Hepatocyte (in vitro differentiated cells): ENCODE measurements around the gene RPTOR. TPM values are rescaled to one million over a fixed set of nuclear protein-coding genes. Genes with fewer than 3 reads are reported as not detected.

Experiments used
- DNase-seq: peaks from one replicate; pipeline ENCODE4 v3.0.0-alpha.2; 2016; ENCODE audit warnings: low spot score
- H2AFZ ChIP-seq: fragments of 200-600 bp; sonication (generic); 2 replicates; pipeline ENCODE4 v1.6.0; 2016; ENCODE audit warnings: antibody characterized with exemption, mild to moderate bottlenecking
- H3K27ac ChIP-seq: fragments of 200-600 bp; sonication (generic); 2 replicates; pipeline ENCODE4 v1.5.1; 2016; ENCODE audit warnings: mild to moderate bottlenecking
- H3K27me3 ChIP-seq: fragments of 200-600 bp; sonication (generic); 2 replicates; pipeline ENCODE4 v1.6.1; 2016
- H3K36me3 ChIP-seq: fragments of 200-600 bp; sonication (generic); replicated peaks from 2 replicates; pipeline ENCODE4 v1.5.1; 2016; ENCODE audit warnings: low read depth; ENCODE audit not compliant: insufficient read depth
- H3K4me1 ChIP-seq: fragments of 200-600 bp; sonication (generic); 2 replicates; pipeline ENCODE4 v1.5.1; 2016; ENCODE audit warnings: mild to moderate bottlenecking, moderate library complexity; ENCODE audit not compliant: insufficient read depth
- H3K4me2 ChIP-seq: fragments of 200-600 bp; sonication (generic); 2 replicates; pipeline ENCODE4 v1.6.0; 2016
- H3K4me3 ChIP-seq: fragments of 200-600 bp; sonication (generic); 2 replicates; pipeline ENCODE4 v1.5.1; 2016; ENCODE audit warnings: mild to moderate bottlenecking
- H3K79me2 ChIP-seq: fragments of 200-600 bp; sonication (generic); 2 replicates; pipeline ENCODE4 v1.6.0; 2017; ENCODE audit warnings: mild to moderate bottlenecking
- H3K9me2 ChIP-seq: fragments of 200-600 bp; sonication (generic); replicated peaks from 2 replicates; pipeline ENCODE4 v1.6.0; 2017; ENCODE audit warnings: mild to moderate bottlenecking; ENCODE audit not compliant: insufficient read depth
- H3K9me3 ChIP-seq: fragments of 200-600 bp; sonication (generic); 2 replicates; pipeline ENCODE4 v1.5.1; 2016; ENCODE audit warnings: low read depth, mild to moderate bottlenecking
- H4K20me1 ChIP-seq: fragments of 200-600 bp; sonication (generic); 2 replicates; pipeline ENCODE4 v1.6.0; 2016; ENCODE audit warnings: mild to moderate bottlenecking; ENCODE audit not compliant: insufficient read depth, poor library complexity, severe bottlenecking
- CTCF ChIP-seq: fragments of 200-600 bp; sonication (generic); IDR thresholded peaks from 2 replicates; pipeline ENCODE4 v1.5.1; 2016; ENCODE audit warnings: antibody characterized with exemption, mild to moderate bottlenecking; ENCODE audit not compliant: poor library complexity
- EZH2 ChIP-seq: fragments of 200-600 bp; sonication (generic); IDR thresholded peaks from 2 replicates; pipeline ENCODE4 v1.6.1; 2016; ENCODE audit warnings: antibody characterized with exemption, mild to moderate bottlenecking, borderline replicate concordance
- EZH2phosphoT487 ChIP-seq: fragments of 200-600 bp; sonication (generic); IDR thresholded peaks from one replicate; pipeline ENCODE4 v1.6.1; 2018; ENCODE audit warnings: antibody characterized with exemption, mild to moderate bottlenecking, low read depth, moderate library complexity; ENCODE audit not compliant: unreplicated experiment, severe bottlenecking
- WGBS: methylation state at CpG from one replicate; pipeline ENCODE4 v1.1.6; 2016; ENCODE audit warnings: low lambda C conversion rate; ENCODE audit errors: missing lambda C conversion rate; 5-methylcytosine and 5-hydroxymethylcytosine counted together
- polyA plus RNA-seq: library from polyadenylated mRNA; unstranded; fragments of >200 nt; fragmentation: Nextera tagmentation; extraction: Ambion mirVana; gene quantifications from 2 replicates; pipeline ENCODE4 v1.2.1, GENCODE V29; 2016
- total RNA-seq: library from RNA; depleted of rRNA; stranded (reverse); fragments of >200 nt; gene quantifications from 2 replicates; pipeline ENCODE4 v1.2.3, GENCODE V29; 2014

RPTOR gene
- total and polyA plus RNA-seq, 2 experiments from 2014 or later, result 14.1 to 20.6 TPM

- no peaks in the 10 kb centered on the region for H3K4me1 ChIP-seq
- H4K20me1 ChIP-seq, result peaks cover 5% of the 10 kb centered on the region
- 46% methylated on average over 2 of the region's 2 CpGs for WGBS
- no peak overlapping the region for H2AFZ ChIP-seq
- H3K79me2 ChIP-seq, result peaks cover 82% of the 10 kb centered on the region
- DNase-seq, result no peak
- no peaks in the 10 kb centered on the region for H3K36me3 ChIP-seq
- no peaks in the 10 kb centered on the region for H3K9me2 ChIP-seq
- TF ChIP-seq EZH2phosphoT487, result no peak
- no peak for TF ChIP-seq EZH2
- no peak for TF ChIP-seq CTCF
- H3K4me2 ChIP-seq, result no peak overlapping the region
- no peaks in the 10 kb centered on the region for H3K27me3 ChIP-seq
- no peaks in the 10 kb centered on the region for H3K9me3 ChIP-seq
- H3K27ac ChIP-seq, result no peak overlapping the region
- H3K4me3 ChIP-seq, result no peak overlapping the region
These were observed 7.9 kb downstream of the RPTOR start for GRCh38 chr17:80552523-80552922.

DNA sequence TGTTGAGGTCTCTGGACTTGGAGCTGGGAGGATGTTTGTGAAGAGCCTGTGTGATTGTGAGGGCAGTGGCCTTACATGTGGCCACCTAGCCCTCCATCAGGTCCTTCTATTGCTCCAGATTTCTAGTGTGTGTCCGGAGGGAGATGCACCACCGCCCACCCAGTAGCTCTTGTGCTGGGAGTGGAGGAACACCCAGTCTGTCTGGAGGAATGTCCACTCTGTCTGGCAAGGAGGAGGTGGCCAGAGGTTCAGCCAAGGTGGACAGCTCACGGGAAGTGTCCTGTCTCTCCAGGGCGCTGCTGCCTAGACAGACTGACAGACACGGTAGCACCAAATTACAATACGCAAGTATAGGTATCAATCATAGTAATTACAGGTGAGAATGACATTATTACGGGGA lies 10.6 kb downstream of the RPTOR start:
- DNase-seq, result no peak
- Histone ChIP-seq H3K27ac (no peak overlapping the region), H3K9me2 (no peaks in the 10 kb centered on the region), H3K4me1 (no peaks in the 10 kb centered on the region), H3K9me3 (no peaks in the 10 kb centered on the region), H3K27me3 (no peaks in the 10 kb centered on the region), H4K20me1 (peaks cover 9% of the 10 kb centered on the region), H3K4me2 (no peak overlapping the region), H2AFZ (no peak overlapping the region), H3K4me3 (no peak overlapping the region), H3K36me3 (no peaks in the 10 kb centered on the region), H3K79me2 (peaks cover 78% of the 10 kb centered on the region)
- TF ChIP-seq EZH2 (no peak), CTCF (no peak), EZH2phosphoT487 (no peak)
- WGBS, result 95% methylated on average over 7 of the region's 7 CpGs

DNA sequence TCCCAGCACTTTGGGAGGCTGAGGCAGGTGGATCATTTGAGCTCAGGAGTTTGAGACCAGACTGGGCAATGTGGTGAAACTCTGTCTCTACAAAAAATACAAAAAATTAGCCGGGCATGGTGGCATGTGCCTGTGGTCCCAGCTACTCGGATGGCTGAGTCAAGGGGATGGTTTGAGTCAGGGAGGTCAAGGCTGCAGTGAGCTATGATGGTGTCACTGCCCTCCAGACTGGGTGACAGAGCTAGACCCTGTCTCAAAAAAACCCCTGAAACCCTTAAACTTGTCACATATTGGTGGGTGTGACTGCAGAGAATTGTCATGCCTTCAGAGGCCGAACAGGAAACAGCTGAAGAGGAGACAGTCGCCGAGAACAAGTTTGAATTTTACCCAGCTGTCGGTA lies 13.4 kb downstream of the RPTOR start:
- no peaks in the 10 kb centered on the region for H3K9me2 ChIP-seq
- no peak for TF ChIP-seq EZH2phosphoT487
- TF ChIP-seq CTCF, result no peak
- no peak for TF ChIP-seq EZH2
- H3K9me3 ChIP-seq, result no peaks in the 10 kb centered on the region
- no peak for DNase-seq
- H3K36me3 ChIP-seq, result no peaks in the 10 kb centered on the region
- H3K27ac ChIP-seq, result no peak overlapping the region
- no peaks in the 10 kb centered on the region for H3K27me3 ChIP-seq
- H3K79me2 ChIP-seq, result peaks cover 77% of the 10 kb centered on the region
- no peak overlapping the region for H3K4me2 ChIP-seq
- WGBS, result 94% methylated on average over 6 of the region's 6 CpGs
- peaks cover 14% of the 10 kb centered on the region for H4K20me1 ChIP-seq
- no peaks in the 10 kb centered on the region for H3K4me1 ChIP-seq
- H2AFZ ChIP-seq, result no peak overlapping the region
- H3K4me3 ChIP-seq, result no peak overlapping the region

GRCh38 chr17:80559825-80560251 lies 15.2 kb downstream of the RPTOR start:
- Histone ChIP-seq H3K27me3 (no peaks in the 10 kb centered on the region), H3K9me3 (no peaks in the 10 kb centered on the region), H3K9me2 (no peaks in the 10 kb centered on the region), H2AFZ (no peak overlapping the region), H3K27ac (no peak overlapping the region), H3K36me3 (no peaks in the 10 kb centered on the region), H3K4me3 (no peak overlapping the region), H3K4me2 (no peak overlapping the region), H3K79me2 (peaks cover 74% of the 10 kb centered on the region), H4K20me1 (peaks cover 9% of the 10 kb centered on the region), H3K4me1 (no peaks in the 10 kb centered on the region)
- 89% methylated on average over 6 of the region's 6 CpGs for WGBS
- no peak for DNase-seq
- TF ChIP-seq EZH2phosphoT487 (no peak), EZH2 (no peak), CTCF (no peak)
